HCT116 (cell line): ENCODE results near the gene PKDCC. TPM values are rescaled to one million over a fixed set of nuclear protein-coding genes. Genes with fewer than 3 reads are reported as not detected.

Source experiments
- ATAC-seq: fragments of 200-7000 bp; cut with Tn5 transposase; 2 replicates; pipeline ENCODE4 v1.9.1; 2020; ENCODE audit warnings: mild to moderate bottlenecking, moderate library complexity
- BruUV-seq: library from RNA; stranded (reverse); fragments of 400-500 nt; replicated peaks from 2 replicates; lab custom pipeline; 2021; lab: Mats Ljungman, UMichigan
- CTCF ChIA-PET: fragments of 300-600 bp; sonication (Branson Sonifier 250); formaldehyde crosslinking; loops from one replicate; lab custom pipeline; 2021; ENCODE audit warnings: antibody characterized with exemption; lab: Charles Lee
- POLR2A ChIA-PET: fragments of 300-600, 350-600 bp; sonication (Branson Sonifier 250); formaldehyde crosslinking; loops from one replicate; lab custom pipeline; 2021; ENCODE audit warnings: antibody characterized with exemption; lab: Charles Lee
- RAD21 ChIA-PET, 2 experiments: fragments of 300-600 bp; sonication (Branson Sonifier 250); formaldehyde crosslinking; loops; one replicate each; lab custom pipeline; 2023; ENCODE audit warnings: low total read pairs in 2 of 2; ENCODE audit not compliant: uncharacterized antibody in 2 of 2, unreplicated experiment in 2 of 2, low non-redundant PET in 1 of 2; lab: Charles Lee
- DNase-seq: peaks from one replicate; pipeline ENCODE4 v3.0.0-alpha.2; 2010; ENCODE audit warnings: low read depth, low spot score
- H2AFZ ChIP-seq: fragments of 200-600 bp; shearing (Covaris generic), sonication (generic); 2 replicates; pipeline ENCODE4 v1.6.1; 2017; ENCODE audit warnings: low read depth, mixed run types, mixed read lengths, antibody characterized with exemption, low read length; ENCODE audit not compliant: poor library complexity, severe bottlenecking
- H3K27ac ChIP-seq: 2 replicates; pipeline ENCODE4 v1.5.1; 2012; ENCODE audit warnings: low read depth, low read length
- H3K27me3 ChIP-seq: fragments of 200-600 bp; sonication (generic); 2 replicates; pipeline ENCODE4 v1.6.1; 2016; ENCODE audit warnings: mixed run types, low read length, mixed read lengths; ENCODE audit not compliant: insufficient read depth
- H3K36me3 ChIP-seq, 2 experiments: fragments of 200-500 bp in 1 of 2; fragments of 200-600 bp in 1 of 2; sonication (Bioruptor generic) in 1 of 2; sonication (generic) in 1 of 2; 2 replicates each; pipeline versions ENCODE4 v1.5.1 to v1.6.1; 2014 to 2016; ENCODE audit warnings: low read length in 2 of 2, inconsistent platforms in 1 of 2, mixed read lengths in 1 of 2, mixed run types in 1 of 2; ENCODE audit not compliant: insufficient read depth in 2 of 2, control insufficient read depth in 1 of 2
- H3K4me1 ChIP-seq, 2 experiments: fragments of 200-600 bp in 1 of 2; sonication (generic) in 1 of 2; 2 replicates each; pipeline versions ENCODE4 v1.5.1 to v1.6.1; 2012 to 2017; ENCODE audit warnings: low read length in 2 of 2, inconsistent platforms in 1 of 2, mild to moderate bottlenecking in 1 of 2, mixed read lengths in 1 of 2, mixed run types in 1 of 2, moderate library complexity in 1 of 2; ENCODE audit not compliant: insufficient read depth in 2 of 2, control insufficient read depth in 1 of 2
- H3K4me2 ChIP-seq: fragments of 200-600 bp; sonication (generic); 2 replicates; pipeline ENCODE4 v1.6.1; 2017; ENCODE audit warnings: mixed run types, low read length, mixed read lengths
- H3K4me3 ChIP-seq, 2 experiments: fragments of 200-600 bp in 1 of 2; sonication (generic) in 1 of 2; replicated peaks in 1 of 2; 2 replicates each; pipeline ENCODE4 v1.5.1; 2011 to 2016; ENCODE audit warnings: low read length in 2 of 2, control low read depth in 1 of 2, low read depth in 1 of 2, mild to moderate bottlenecking in 1 of 2, mixed read lengths in 1 of 2, mixed run types in 1 of 2
- H3K79me2 ChIP-seq: fragments of 200-600 bp; sonication (generic); 2 replicates; pipeline ENCODE4 v1.6.1; 2017; ENCODE audit warnings: mild to moderate bottlenecking, mixed run types, low read length, moderate library complexity, mixed read lengths; ENCODE audit not compliant: insufficient read depth
- H3K9ac ChIP-seq: fragments of 200-600 bp; sonication (generic); 2 replicates; pipeline ENCODE4 v1.6.1; 2016; ENCODE audit warnings: low read length, mixed read lengths
- H3K9me2 ChIP-seq: fragments of 200-600 bp; sonication (generic), shearing (Covaris generic); 2 replicates; pipeline ENCODE4 v1.6.1; 2017; ENCODE audit warnings: mixed run types, mild to moderate bottlenecking, moderate library complexity; ENCODE audit not compliant: insufficient read depth
- H3K9me3 ChIP-seq, 2 experiments: fragments of 200-500 bp in 1 of 2; fragments of 200-600 bp in 1 of 2; sonication (Bioruptor generic) in 1 of 2; sonication (generic) in 1 of 2; 2 replicates each; pipeline ENCODE4 v1.6.1; 2014 to 2017; ENCODE audit warnings: low read length in 2 of 2, mixed read lengths in 2 of 2, inconsistent platforms in 1 of 2, low read depth in 1 of 2, mild to moderate bottlenecking in 1 of 2, mixed run types in 1 of 2, moderate library complexity in 1 of 2; ENCODE audit not compliant: control insufficient read depth in 1 of 2, insufficient read depth in 1 of 2
- H4K20me1 ChIP-seq: fragments of 200-600 bp; sonication (generic), shearing (Covaris generic); 2 replicates; pipeline ENCODE4 v1.6.1; 2017; ENCODE audit warnings: mixed run types, mild to moderate bottlenecking, moderate library complexity; ENCODE audit not compliant: insufficient read depth
- ATF3 ChIP-seq: IDR thresholded peaks from 2 replicates; pipeline ENCODE4 v1.6.1; 2012
- CBX3 ChIP-seq: IDR thresholded peaks from 2 replicates; pipeline ENCODE4 v1.6.1; 2012; ENCODE audit warnings: low read depth
- CEBPB ChIP-seq: IDR thresholded peaks from 2 replicates; pipeline ENCODE4 v1.6.1; 2012; ENCODE audit warnings: low read depth
- EGR1 ChIP-seq: IDR thresholded peaks from 2 replicates; pipeline ENCODE4 v1.6.1; 2012; ENCODE audit warnings: low read depth
- ELF1 ChIP-seq: IDR thresholded peaks from 2 replicates; pipeline ENCODE4 v1.6.1; 2012; ENCODE audit warnings: low read depth, borderline replicate concordance
- EZH2 ChIP-seq: fragments of 200-600 bp; sonication (generic); IDR thresholded peaks from 2 replicates; pipeline ENCODE4 v1.6.1; 2017; ENCODE audit warnings: antibody characterized with exemption, mixed run types
- EZH2phosphoT487 ChIP-seq: fragments of 200-600 bp; IDR thresholded peaks from 2 replicates; pipeline ENCODE4 v1.6.1; 2018; ENCODE audit warnings: antibody characterized with exemption, borderline replicate concordance
- FOSL1 ChIP-seq: IDR thresholded peaks from 2 replicates; pipeline ENCODE4 v1.6.1; 2012; ENCODE audit warnings: low read depth
- MAX ChIP-seq: IDR thresholded peaks from 2 replicates; pipeline ENCODE4 v1.6.1; 2012
- POLR2A ChIP-seq: IDR thresholded peaks from 2 replicates; pipeline ENCODE4 v1.7.0; 2011; ENCODE audit warnings: borderline replicate concordance; ENCODE audit not compliant: insufficient read depth, insufficient read length; ENCODE audit errors: extremely low read depth
- POLR2AphosphoS5 ChIP-seq: IDR thresholded peaks from 2 replicates; pipeline ENCODE4 v1.6.1; 2011; ENCODE audit warnings: mild to moderate bottlenecking, low read depth, low read length, moderate library complexity
- SIN3A ChIP-seq: IDR thresholded peaks from 2 replicates; pipeline ENCODE4 v1.6.1; 2012; ENCODE audit warnings: low read depth
- SP1 ChIP-seq: IDR thresholded peaks from 2 replicates; pipeline ENCODE4 v1.6.1; 2012; ENCODE audit warnings: low read depth
- SRF ChIP-seq: IDR thresholded peaks from 2 replicates; pipeline ENCODE4 v1.6.1; 2012; ENCODE audit warnings: low read depth
- TCF7L2 ChIP-seq: IDR thresholded peaks from 2 replicates; pipeline ENCODE4 v1.7.0; 2011; ENCODE audit warnings: borderline replicate concordance, inconsistent platforms; ENCODE audit not compliant: insufficient read depth, insufficient read length; ENCODE audit errors: extremely low read depth
- YY1 ChIP-seq: IDR thresholded peaks from 2 replicates; pipeline ENCODE4 v1.6.1; 2011; ENCODE audit warnings: low read length, low read depth, moderate library complexity, mild to moderate bottlenecking; ENCODE audit not compliant: insufficient replicate concordance; ENCODE audit errors: extremely low read depth
- ZBTB33 ChIP-seq: IDR thresholded peaks from 2 replicates; pipeline ENCODE4 v1.6.1; 2011; ENCODE audit warnings: mild to moderate bottlenecking, low read length, moderate library complexity; ENCODE audit not compliant: insufficient replicate concordance; ENCODE audit errors: extremely low read depth
- ZFX ChIP-seq: fragments of 450-650 bp; IDR thresholded peaks from 2 replicates; pipeline ENCODE4 v1.6.1; 2017
- ZNF274 ChIP-seq: fragments of 200-500 bp; sonication (Bioruptor generic); IDR thresholded peaks from 2 replicates; pipeline ENCODE4 v1.6.1; 2014; ENCODE audit warnings: mild to moderate bottlenecking, low read depth, low read length, inconsistent platforms
- intact Hi-C: fragments of 100-400 bp; cut with micrococcal nuclease; formaldehyde crosslinking; loops from 2 replicates; pipeline ENCODE4 v1.10.0; 2022
- total RNA-seq: library from RNA; stranded (reverse); gene quantifications from one replicate; pipeline ENCODE4 v1.2.1, GENCODE V29; 2021; ENCODE audit not compliant: unreplicated experiment

PKDCC gene
- total RNA-seq, 1 experiment from 2014 or later = 0.84 TPM

- no peak overlapping the region for H3K9ac ChIP-seq
- H2AFZ ChIP-seq = no peak overlapping the region
- H3K4me2 ChIP-seq = no peak overlapping the region
- H3K27me3 ChIP-seq = 0 out of 2 replicates have a peak, but pooled peaks cover 3% of the 10 kb centered on the region
- H3K4me1 ChIP-seq = no peaks in the 10 kb centered on the region
- DNase-seq (no peak), ATAC-seq (no peak)
- no peak overlapping the region for H3K4me3 ChIP-seq
- H3K79me2 ChIP-seq = no peaks in the 10 kb centered on the region
- intact Hi-C loops = no loop called here
- no peaks in the 10 kb centered on the region for H3K9me3 ChIP-seq
- ChIA-PET RAD21 (no interaction called here), POLR2A (no interaction called here), CTCF (no interaction called here)
- H3K9me2 ChIP-seq = no peaks in the 10 kb centered on the region
- H3K27ac ChIP-seq = no peak overlapping the region
- no TSS peak for BruUV-seq
- H4K20me1 ChIP-seq = no peaks in the 10 kb centered on the region
- H3K36me3 ChIP-seq = no peaks in the 10 kb centered on the region
- TF ChIP-seq SRF (no peak), EZH2 (no peak), POLR2A (no peak), ZFX (no peak), MAX (no peak), SP1 (no peak), CBX3 (no peak), TCF7L2 (no peak), POLR2AphosphoS5 (no peak), SIN3A (no peak), ZNF274 (no peak)
These were observed 12.6 kb upstream of the PKDCC start for GRCh38 chr2:42035241-42035640.

- Histone ChIP-seq H3K4me3 (no peak overlapping the region), H3K4me1 (no peaks in the 10 kb centered on the region), H4K20me1 (no peaks in the 10 kb centered on the region), H3K9ac (no peak overlapping the region), H3K27me3 (0 out of 2 replicates have a peak, but pooled peaks cover 3% of the 10 kb centered on the region), H3K27ac (no peak overlapping the region), H3K79me2 (no peaks in the 10 kb centered on the region), H3K9me3 (no peaks in the 10 kb centered on the region), H3K4me2 (no peak overlapping the region), H3K9me2 (no peaks in the 10 kb centered on the region), H3K36me3 (no peaks in the 10 kb centered on the region), H2AFZ (no peak overlapping the region)
- intact Hi-C loops = no loop called here
- ATAC-seq = no peak
- BruUV-seq = no TSS peak
- no peak for DNase-seq
- POLR2A ChIA-PET = no interaction called here
- TF ChIP-seq CBX3 (no peak), POLR2A (no peak), SP1 (no peak), ZBTB33 (no peak), CEBPB (no peak), EZH2phosphoT487 (no peak), YY1 (no peak), SIN3A (no peak), FOSL1 (no peak), ELF1 (no peak), ATF3 (no peak), EGR1 (no peak), TCF7L2 (no peak), MAX (no peak)
- CTCF ChIA-PET = no interaction called here
- RAD21 ChIA-PET = no interaction called here
These were observed 11.4 kb upstream of the PKDCC start for GRCh38 chr2:42036413-42036812.
